Skeletal muscle satellite cell (primary cell): ENCODE data around the gene KRT31.

Experiments
- H3K27me3 ChIP-seq: 2 replicates; pipeline ENCODE4 v1.7.0; 2013; ENCODE audit warnings: low read length; ENCODE audit not compliant: control insufficient read depth, insufficient read depth
- H3K36me3 ChIP-seq: 2 replicates; pipeline ENCODE4 v1.7.0; 2013; ENCODE audit warnings: mild to moderate bottlenecking, control low read depth, low read length; ENCODE audit not compliant: insufficient read depth
- H3K4me1 ChIP-seq: 2 replicates; pipeline ENCODE4 v1.7.0; 2013; ENCODE audit warnings: low read length; ENCODE audit not compliant: control insufficient read depth, insufficient read depth
- H3K4me2 ChIP-seq: 2 replicates; pipeline ENCODE4 v1.7.0; 2013; ENCODE audit warnings: mild to moderate bottlenecking, low read length
- H3K4me3 ChIP-seq: 2 replicates; pipeline ENCODE4 v1.7.0; 2013; ENCODE audit warnings: low read length
- H3K9ac ChIP-seq: 2 replicates; pipeline ENCODE4 v1.7.0; 2013; ENCODE audit warnings: mild to moderate bottlenecking, low read depth, low read length, moderate library complexity
- H3K9me3 ChIP-seq: replicated peaks from 2 replicates; pipeline ENCODE4 v1.7.0; 2013; ENCODE audit warnings: mild to moderate bottlenecking, control low read depth, low read length

Gene KRT31

GRCh38 chr17:41417127-41417526, 19.7 kb upstream of the KRT31 start:
- Histone ChIP-seq H3K36me3 (no peaks in the 10 kb centered on the region), H3K9me3 (no peaks in the 10 kb centered on the region), H3K4me1 (peaks cover 43% of the 10 kb centered on the region), H3K4me2 (no peak overlapping the region), H3K4me3 (no peak overlapping the region), H3K27me3 (no peaks in the 10 kb centered on the region), H3K9ac (no peak overlapping the region)

- Histone ChIP-seq H3K36me3 (no peaks in the 10 kb centered on the region), H3K27me3 (no peaks in the 10 kb centered on the region), H3K9ac (peak overlapping the region; percentile 8), H3K4me3 (no peak overlapping the region), H3K9me3 (no peaks in the 10 kb centered on the region), H3K4me2 (no peak overlapping the region), H3K4me1 (peaks cover 43% of the 10 kb centered on the region)
Observed at GRCh38 chr17:41416479-41416878, 19.1 kb upstream of the KRT31 start.

- no peaks in the 10 kb centered on the region for H3K27me3 ChIP-seq
- peaks cover 37% of the 10 kb centered on the region for H3K4me1 ChIP-seq
- no peak overlapping the region for H3K4me2 ChIP-seq
- H3K36me3 ChIP-seq, result no peaks in the 10 kb centered on the region
- peak overlapping the region; percentile 8 for H3K9ac ChIP-seq
- no peak overlapping the region for H3K4me3 ChIP-seq
- H3K9me3 ChIP-seq, result no peaks in the 10 kb centered on the region
Observed at GRCh38 chr17:41415833-41416335, 18.5 kb upstream of the KRT31 start.

GRCh38 chr17:41415411-41415810, 18.0 kb upstream of the KRT31 start:
- Histone ChIP-seq H3K4me1 (peaks cover 33% of the 10 kb centered on the region), H3K4me3 (no peak overlapping the region), H3K9ac (no peak overlapping the region), H3K36me3 (no peaks in the 10 kb centered on the region), H3K27me3 (no peaks in the 10 kb centered on the region), H3K4me2 (no peak overlapping the region), H3K9me3 (no peaks in the 10 kb centered on the region)

- H3K4me3 ChIP-seq, result no peak overlapping the region
- H3K27me3 ChIP-seq, result no peaks in the 10 kb centered on the region
- H3K4me2 ChIP-seq, result no peak overlapping the region
- peaks cover 22% of the 10 kb centered on the region for H3K4me1 ChIP-seq
- H3K9me3 ChIP-seq, result no peaks in the 10 kb centered on the region
- H3K36me3 ChIP-seq, result no peaks in the 10 kb centered on the region
- H3K9ac ChIP-seq, result no peak overlapping the region
Observed at GRCh38 chr17:41413982-41414381, 16.6 kb upstream of the KRT31 start.

- Histone ChIP-seq H3K4me2 (no peak overlapping the region), H3K27me3 (no peaks in the 10 kb centered on the region), H3K36me3 (no peaks in the 10 kb centered on the region), H3K4me3 (no peak overlapping the region), H3K9ac (no peak overlapping the region), H3K9me3 (no peaks in the 10 kb centered on the region), H3K4me1 (peaks cover 22% of the 10 kb centered on the region)
Observed at GRCh38 chr17:41413353-41413957, 16.0 kb upstream of the KRT31 start.

GRCh38 chr17:41411072-41411840, 13.8 kb upstream of the KRT31 start:
- Histone ChIP-seq H3K9ac (no peak overlapping the region), H3K36me3 (no peaks in the 10 kb centered on the region), H3K4me1 (peaks cover 10% of the 10 kb centered on the region), H3K4me3 (no peak overlapping the region), H3K9me3 (no peaks in the 10 kb centered on the region), H3K27me3 (no peaks in the 10 kb centered on the region), H3K4me2 (no peak overlapping the region)

GRCh38 chr17:41407226-41407625, 9.8 kb upstream of the KRT31 start:
- Histone ChIP-seq H3K27me3 (no peaks in the 10 kb centered on the region), H3K9ac (no peak overlapping the region), H3K9me3 (no peaks in the 10 kb centered on the region), H3K4me1 (peaks cover 34% of the 10 kb centered on the region), H3K36me3 (no peaks in the 10 kb centered on the region), H3K4me2 (no peak overlapping the region), H3K4me3 (no peak overlapping the region)

GRCh38 chr17:41406205-41406604, 8.8 kb upstream of the KRT31 start:
- Histone ChIP-seq H3K9ac (no peak overlapping the region), H3K36me3 (no peaks in the 10 kb centered on the region), H3K9me3 (no peaks in the 10 kb centered on the region), H3K27me3 (no peaks in the 10 kb centered on the region), H3K4me1 (peaks cover 39% of the 10 kb centered on the region), H3K4me3 (no peak overlapping the region), H3K4me2 (no peak overlapping the region)

GRCh38 chr17:41404024-41404671, 6.7 kb upstream of the KRT31 start:
- Histone ChIP-seq H3K27me3 (no peaks in the 10 kb centered on the region), H3K4me1 (peaks cover 39% of the 10 kb centered on the region), H3K36me3 (no peaks in the 10 kb centered on the region), H3K4me3 (peak overlapping the region; percentile 3), H3K9me3 (no peaks in the 10 kb centered on the region), H3K9ac (peak overlapping the region; percentile 45), H3K4me2 (peak overlapping the region; percentile 46)

- Histone ChIP-seq H3K36me3 (no peaks in the 10 kb centered on the region), H3K27me3 (no peaks in the 10 kb centered on the region), H3K9me3 (no peaks in the 10 kb centered on the region), H3K4me1 (peaks cover 39% of the 10 kb centered on the region), H3K4me3 (no peak overlapping the region), H3K9ac (peak overlapping the region; percentile 4), H3K4me2 (peak overlapping the region; percentile 46)
Observed at GRCh38 chr17:41403404-41404023, 6.1 kb upstream of the KRT31 start.
